Measurements from ENCODE around the gene STAP2. TPM values are rescaled to one million over a fixed set of nuclear protein-coding genes. Genes with fewer than 3 reads are reported as not detected.

Gene STAP2
- total and polyA plus RNA-seq, 9 of the 15 experiments (the other 6 are each of a cell fraction or from before 2014, with no cell fraction given), result 1.2 to 9.8 (median 4.5) TPM

DNA sequence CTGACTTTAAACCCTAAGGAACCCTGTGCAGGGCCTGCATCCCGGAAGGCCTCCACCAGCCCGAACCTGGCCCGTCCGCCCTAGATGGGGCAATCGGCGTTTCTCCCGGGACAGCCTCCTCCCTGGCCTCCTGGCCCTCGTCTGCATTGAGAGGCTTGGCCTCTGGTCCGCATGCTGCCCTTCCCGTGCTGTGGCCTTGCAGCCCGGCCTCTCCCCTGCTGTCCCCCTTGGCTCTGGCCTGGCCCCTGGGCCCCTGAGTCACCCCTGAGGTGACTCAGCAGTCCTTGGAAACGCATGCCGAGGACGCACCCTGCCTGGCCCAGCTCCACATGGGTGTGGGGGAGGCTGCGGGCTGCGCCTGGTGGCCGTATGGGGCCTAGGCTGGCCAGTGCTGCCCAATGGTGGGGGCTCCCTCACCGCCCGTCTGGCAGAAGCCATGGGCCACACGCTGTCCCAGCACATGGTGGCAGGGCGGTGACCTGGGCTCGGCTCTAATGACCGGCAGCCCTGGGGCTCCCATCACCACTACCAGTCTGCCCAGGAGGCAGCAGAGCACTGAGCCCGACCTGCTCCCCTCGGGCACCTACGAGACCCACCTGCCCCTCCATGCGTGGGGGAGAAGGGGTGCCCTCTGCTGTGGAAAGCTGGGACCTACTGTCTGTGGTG is 36.0 kb upstream of the STAP2 start (continued):
- TF ChIP-seq SMAD2 (IDR thresholded peaks at IDR 0.05; ENCODE audit: low read depth, low read length), result no peak
- TF ChIP-seq, protein P1, sequence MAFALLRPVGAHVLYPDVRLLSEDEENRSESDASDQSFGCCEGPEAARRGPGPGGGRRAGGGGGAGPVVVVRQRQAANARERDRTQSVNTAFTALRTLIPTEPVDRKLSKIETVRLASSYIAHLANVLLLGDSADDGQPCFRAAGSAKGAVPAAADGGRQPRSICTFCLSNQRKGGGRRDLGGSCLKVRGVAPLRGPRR (CRISPR knock-in tag; IDR thresholded peaks at IDR 0.05), result peak; percentile 88
- TF ChIP-seq ZNF586 (CRISPR knock-in tag; conservative IDR thresholded peaks at IDR 0.05), result peak; percentile 18; the same call in 1 of the 2 replicates
- no peak for TF ChIP-seq FOXA1 (IDR thresholded peaks at IDR 0.05; ENCODE audit: borderline replicate concordance)
- no peak for TF ChIP-seq U2AF2 (optimal IDR thresholded peaks at IDR 0.05; ENCODE audit: low read depth, low read length)
- TF ChIP-seq SMAD3 (CRISPR knock-in tag; conservative IDR thresholded peaks at IDR 0.05), result peak; percentile 90
- peak; percentile 95 for TF ChIP-seq MTA3 (IDR thresholded peaks at IDR 0.05; ENCODE audit: borderline replicate concordance)
- TF ChIP-seq ZNF780A (CRISPR knock-in tag; IDR thresholded peaks at IDR 0.05), result no peak; the same call in 1 of the 2 replicates
- TF ChIP-seq TSC22D4 (tag; IDR thresholded peaks at IDR 0.05), result no peak
- no peak for TF ChIP-seq PHF20 (IDR thresholded peaks at IDR 0.05; ENCODE audit: partially characterized antibody)
- no peak for TF ChIP-seq HOXB6 (CRISPR knock-in tag; IDR thresholded peaks at IDR 0.05; ENCODE audit: borderline replicate concordance)
- TF ChIP-seq, protein P2, sequence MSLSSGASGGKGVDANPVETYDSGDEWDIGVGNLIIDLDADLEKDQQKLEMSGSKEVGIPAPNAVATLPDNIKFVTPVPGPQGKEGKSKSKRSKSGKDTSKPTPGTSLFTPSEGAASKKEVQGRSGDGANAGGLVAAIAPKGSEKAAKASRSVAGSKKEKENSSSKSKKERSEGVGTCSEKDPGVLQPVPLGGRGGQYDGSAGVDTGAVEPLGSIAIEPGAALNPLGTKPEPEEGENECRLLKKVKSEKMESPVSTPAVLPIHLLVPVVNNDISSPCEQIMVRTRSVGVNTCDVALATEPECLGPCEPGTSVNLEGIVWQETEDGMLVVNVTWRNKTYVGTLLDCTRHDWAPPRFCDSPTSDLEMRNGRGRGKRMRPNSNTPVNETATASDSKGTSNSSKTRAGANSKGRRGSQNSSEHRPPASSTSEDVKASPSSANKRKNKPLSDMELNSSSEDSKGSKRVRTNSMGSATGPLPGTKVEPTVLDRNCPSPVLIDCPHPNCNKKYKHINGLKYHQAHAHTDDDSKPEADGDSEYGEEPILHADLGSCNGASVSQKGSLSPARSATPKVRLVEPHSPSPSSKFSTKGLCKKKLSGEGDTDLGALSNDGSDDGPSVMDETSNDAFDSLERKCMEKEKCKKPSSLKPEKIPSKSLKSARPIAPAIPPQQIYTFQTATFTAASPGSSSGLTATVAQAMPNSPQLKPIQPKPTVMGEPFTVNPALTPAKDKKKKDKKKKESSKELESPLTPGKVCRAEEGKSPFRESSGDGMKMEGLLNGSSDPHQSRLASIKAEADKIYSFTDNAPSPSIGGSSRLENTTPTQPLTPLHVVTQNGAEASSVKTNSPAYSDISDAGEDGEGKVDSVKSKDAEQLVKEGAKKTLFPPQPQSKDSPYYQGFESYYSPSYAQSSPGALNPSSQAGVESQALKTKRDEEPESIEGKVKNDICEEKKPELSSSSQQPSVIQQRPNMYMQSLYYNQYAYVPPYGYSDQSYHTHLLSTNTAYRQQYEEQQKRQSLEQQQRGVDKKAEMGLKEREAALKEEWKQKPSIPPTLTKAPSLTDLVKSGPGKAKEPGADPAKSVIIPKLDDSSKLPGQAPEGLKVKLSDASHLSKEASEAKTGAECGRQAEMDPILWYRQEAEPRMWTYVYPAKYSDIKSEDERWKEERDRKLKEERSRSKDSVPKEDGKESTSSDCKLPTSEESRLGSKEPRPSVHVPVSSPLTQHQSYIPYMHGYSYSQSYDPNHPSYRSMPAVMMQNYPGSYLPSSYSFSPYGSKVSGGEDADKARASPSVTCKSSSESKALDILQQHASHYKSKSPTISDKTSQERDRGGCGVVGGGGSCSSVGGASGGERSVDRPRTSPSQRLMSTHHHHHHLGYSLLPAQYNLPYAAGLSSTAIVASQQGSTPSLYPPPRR (CRISPR knock-in tag; IDR thresholded peaks at IDR 0.05; ENCODE audit: borderline replicate concordance), result peak; percentile 98
- TF ChIP-seq SPI1 (IDR thresholded peaks at IDR 0.05; ENCODE audit: borderline replicate concordance, low read depth, low read length), result no peak
- TF ChIP-seq HSF4 (CRISPR knock-in tag; IDR thresholded peaks at IDR 0.05; ENCODE audit: borderline replicate concordance), result no peak; the same call in 1 of the 2 replicates
- peak; percentile 93 for TF ChIP-seq CCNT2 (IDR thresholded peaks at IDR 0.05; ENCODE audit: borderline replicate concordance, extremely low read depth, insufficient read length, low read depth, low read length)
- TF ChIP-seq, protein P3, sequence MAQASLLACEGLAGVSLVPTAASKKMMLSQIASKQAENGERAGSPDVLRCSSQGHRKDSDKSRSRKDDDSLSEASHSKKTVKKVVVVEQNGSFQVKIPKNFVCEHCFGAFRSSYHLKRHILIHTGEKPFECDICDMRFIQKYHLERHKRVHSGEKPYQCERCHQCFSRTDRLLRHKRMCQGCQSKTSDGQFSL (CRISPR knock-in tag; IDR thresholded peaks at IDR 0.05), result peak; percentile 97
- TF ChIP-seq, protein P3 (tag; IDR thresholded peaks at IDR 0.05), result peak; percentile 78 to 90
- no peak for TF ChIP-seq ZNF696 (CRISPR knock-in tag; conservative IDR thresholded peaks at IDR 0.05)
- TF ChIP-seq, protein P4, sequence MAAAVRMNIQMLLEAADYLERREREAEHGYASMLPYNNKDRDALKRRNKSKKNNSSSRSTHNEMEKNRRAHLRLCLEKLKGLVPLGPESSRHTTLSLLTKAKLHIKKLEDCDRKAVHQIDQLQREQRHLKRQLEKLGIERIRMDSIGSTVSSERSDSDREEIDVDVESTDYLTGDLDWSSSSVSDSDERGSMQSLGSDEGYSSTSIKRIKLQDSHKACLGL (CRISPR knock-in tag; IDR thresholded peaks at IDR 0.05; ENCODE audit: borderline replicate concordance, poor library complexity, severe bottlenecking), result peak; percentile 47
- peak; percentile 64 for TF ChIP-seq TBP (optimal IDR thresholded peaks at IDR 0.05; ENCODE audit: low read depth, low read length)
